Stimulated activated CD4-positive, alpha-beta T cell treated with anti-CD3 and anti-CD28 coated beads, Interleukin-15, amount 100 ng/mL, for 48 hours (primary cell): Measurements from ENCODE around the gene DYSF.

Experiments used
- DNase-seq, 2 donors: peaks; one replicate each; pipeline ENCODE4 v3.0.0-alpha.2; 2020; ENCODE audit warnings: low read depth in 2 of 2

DYSF gene

DNA sequence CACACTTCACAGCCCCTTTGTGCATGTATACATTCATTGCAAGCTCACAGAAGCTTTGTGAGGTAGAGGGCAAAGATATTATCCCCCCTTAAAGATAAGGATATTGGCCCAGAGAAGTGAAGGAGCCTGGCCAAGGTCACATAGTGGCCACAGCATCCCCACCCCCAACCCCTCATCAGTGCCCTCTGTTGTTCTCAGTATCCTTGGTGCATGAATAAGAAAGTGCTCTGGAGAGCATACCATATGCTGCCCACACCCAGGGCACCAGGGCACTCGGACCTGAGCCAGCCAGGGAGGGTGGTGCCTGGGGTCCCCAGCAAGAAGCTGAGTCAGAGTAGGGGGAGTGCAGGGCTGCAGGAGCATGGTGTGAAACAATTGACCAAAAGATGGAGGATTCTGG is 3.3 kb downstream of the DYSF start:
- no peak for DNase-seq

DNA sequence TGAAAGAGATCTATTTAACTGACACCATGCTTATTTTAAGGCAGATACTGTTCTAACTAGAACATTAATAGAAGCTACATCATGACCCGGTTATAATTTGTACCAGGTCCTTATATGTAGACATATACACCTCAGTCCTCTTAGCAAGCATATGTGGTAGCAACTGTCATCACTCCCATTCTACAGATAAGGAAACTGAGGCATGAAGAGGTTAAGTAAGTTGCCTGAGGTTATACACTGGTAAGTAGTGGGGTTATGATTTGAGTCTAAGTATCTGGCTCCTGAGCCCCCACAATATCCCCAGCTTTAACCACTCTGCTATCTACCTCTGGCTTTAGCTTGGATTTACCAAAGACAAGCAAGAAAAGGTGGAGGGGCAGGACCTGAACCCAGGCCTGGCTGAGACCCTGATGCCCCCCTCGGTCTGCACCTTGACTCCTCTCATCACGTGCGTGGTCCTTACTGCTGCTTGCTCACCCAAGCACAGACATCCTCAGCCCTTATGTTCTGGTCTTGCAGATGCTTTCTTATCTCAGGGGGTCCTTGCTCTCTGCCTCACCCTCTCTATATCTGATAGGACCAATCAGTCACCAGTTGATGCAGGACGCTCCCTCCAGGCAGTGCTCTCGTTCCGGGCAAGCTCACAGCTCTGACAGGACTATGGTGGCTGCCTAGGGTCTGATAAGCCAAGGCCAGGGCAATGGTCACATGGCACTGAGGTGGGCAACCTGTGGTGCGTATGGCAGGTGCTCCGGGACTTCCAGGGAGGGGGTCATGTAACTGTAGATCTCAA is 4.0 kb downstream of the DYSF start:
- no peak for DNase-seq

DNA sequence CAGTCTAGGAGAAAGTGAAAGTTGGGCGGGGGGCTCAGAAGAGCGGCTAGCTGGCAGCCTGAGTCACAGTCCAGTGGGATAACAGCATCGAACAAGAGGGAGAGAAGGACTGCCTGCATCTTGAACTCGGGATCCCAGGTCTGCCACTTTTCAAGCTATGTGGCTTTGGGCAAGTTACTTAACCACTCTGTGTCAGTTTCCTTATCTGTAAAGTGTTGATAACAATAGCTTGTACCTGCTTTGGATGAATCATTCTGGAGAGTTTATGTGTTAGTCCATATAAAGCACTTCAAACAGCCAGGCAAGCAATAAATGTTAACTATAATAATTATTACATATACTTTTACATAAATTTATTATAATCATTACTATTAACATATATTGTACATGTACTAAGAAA is 4.6 kb downstream of the DYSF start:
- no peak for DNase-seq

DNA sequence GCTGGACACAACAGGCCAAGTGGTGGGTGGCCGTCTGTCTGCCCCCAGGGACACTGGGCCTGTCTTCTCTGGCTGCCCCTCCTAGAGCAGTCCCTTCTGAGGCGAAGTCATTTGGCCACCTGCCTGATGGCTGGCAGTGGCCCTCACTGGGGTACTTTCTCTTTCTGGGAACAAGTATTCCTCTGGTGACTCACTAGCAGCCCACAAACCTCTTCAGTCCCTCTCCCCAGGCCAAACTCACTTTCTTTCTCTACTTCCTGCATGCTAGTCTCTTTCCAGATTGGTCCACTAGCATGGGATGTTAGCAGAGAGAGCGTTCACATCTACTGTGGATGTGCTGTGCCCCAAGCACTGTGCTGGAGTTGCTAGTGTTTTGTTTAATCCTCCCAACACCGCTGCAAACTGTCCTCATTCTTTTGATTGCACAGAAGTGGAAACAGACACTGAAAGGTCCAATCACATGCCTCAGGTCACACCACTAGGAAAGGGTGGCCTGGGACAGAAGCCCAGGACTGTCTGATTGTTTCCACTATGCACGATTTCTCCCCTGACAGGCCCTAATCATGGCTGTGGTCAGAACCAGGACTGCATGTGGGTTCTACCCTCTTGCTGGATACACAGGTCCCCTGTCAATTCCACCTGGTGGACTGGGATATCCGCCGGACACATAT is 5.2 kb downstream of the DYSF start:
- no peak for DNase-seq

DNA sequence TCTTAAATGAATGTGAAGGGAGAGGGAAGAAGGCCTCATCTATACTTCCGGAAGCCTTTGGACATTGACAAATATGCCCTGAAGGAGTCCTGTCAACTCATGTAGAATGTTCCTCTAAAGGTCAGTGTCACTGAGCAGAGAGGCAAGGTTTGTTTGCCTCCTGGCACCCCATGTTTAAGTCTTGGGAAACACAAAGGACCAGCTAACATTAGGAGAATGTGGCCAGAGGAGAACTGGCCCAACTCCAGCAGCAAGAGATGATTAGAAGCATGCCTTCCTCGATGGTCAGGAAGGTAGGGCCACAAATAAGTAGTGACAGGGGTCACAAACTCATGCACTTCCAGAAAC is 5.7 kb downstream of the DYSF start:
- DNase-seq: no peak

DNA sequence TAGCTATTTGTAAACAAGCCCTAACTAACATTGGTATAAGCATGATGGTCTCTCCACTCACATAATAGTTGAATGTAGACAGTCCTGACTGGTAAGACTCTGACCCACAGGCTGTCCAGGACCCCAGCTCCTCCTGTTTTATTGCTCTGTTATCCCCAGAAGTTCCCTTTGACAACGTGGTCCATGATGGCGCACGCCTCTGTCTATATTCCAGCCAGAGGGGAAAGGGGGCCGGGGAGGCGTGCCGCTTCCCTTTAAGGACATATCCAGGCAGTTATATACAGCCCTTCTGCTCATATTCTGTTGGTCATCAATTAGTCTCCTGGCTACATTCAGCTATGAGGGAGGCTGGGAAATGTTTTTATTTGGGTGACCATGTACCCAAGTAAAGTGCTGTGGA is 6.7 kb downstream of the DYSF start:
- DNase-seq: no peak

DNA sequence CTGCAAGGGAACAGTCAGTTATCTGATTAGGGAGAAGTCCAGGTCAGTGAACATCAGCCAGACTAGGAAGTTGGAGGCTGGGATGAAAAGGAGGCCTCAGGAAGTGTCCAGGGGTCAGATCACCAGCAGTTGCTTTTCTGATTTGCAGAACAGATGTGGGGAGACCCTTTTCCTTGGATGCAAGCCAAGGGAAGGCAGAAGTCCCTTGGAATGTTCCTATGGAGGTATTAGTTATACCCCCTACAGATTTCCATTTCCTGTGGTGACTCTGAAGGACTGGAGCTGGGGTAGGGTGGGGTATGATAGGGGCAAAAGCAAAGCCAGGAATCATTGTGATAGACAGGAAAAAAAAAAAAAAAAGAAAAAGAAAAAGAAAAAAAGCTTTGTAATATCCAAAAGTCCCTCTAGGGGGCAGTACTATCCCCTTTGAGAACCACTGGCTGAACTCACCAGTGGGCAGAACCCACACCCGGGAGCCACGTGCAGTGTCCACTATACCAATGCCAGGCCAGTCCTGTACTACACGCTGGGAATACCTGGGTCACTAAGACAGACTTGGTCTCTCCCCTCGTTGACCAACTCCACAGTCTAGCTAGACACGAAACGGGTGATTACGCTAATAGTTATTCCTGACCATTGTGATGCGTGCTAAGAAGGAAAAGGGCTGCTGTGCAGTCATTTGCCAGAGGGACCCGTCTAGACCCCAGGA is 7.4 kb downstream of the DYSF start:
- no peak for DNase-seq

DNA sequence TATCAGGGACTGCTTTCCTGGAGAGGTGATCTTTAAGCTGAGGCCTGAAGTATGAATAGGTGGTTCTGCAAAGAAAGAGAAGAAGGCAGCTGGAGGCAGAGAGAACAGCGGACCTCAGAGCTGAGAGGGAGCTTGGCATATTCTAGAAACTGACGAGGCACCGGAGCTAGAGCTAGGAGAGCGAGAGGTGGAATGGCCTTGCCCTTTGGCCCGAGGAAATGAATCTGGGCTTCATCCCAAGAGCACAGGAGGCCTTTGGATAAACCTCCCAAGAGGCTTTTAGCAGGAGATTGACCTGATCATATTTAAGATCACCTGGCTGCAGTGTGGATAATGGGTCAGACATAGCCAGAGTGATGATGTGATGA is 7.9 kb downstream of the DYSF start:
- no peak for DNase-seq

DNA sequence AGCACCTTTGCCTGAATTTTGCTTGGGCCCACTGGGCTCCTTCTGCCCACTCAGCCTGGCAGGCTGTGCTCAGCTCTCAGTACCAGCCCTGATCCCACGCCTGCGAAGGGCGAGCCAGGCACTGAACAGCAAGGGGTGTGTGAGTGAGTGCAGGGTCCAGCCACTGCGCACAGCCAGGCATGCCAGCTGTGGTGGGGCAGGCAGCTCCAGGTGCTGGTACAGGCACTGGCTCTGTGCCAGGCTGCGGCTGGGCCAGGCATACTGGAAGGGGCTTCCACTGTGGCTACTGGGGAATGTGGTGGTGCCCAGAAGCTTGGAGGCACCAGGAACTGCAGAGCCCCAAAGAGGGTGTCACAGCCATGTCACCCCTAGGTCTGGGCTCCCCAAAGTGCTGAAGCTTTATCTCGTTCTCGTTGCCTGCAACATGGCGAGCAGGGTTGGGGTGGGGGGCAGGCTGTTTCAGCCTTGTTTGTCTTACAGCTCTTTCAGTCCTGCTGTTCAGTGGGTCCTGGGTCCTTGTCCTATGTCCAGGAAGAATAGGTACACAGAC is 8.8 kb downstream of the DYSF start:
- no peak for DNase-seq

DNA sequence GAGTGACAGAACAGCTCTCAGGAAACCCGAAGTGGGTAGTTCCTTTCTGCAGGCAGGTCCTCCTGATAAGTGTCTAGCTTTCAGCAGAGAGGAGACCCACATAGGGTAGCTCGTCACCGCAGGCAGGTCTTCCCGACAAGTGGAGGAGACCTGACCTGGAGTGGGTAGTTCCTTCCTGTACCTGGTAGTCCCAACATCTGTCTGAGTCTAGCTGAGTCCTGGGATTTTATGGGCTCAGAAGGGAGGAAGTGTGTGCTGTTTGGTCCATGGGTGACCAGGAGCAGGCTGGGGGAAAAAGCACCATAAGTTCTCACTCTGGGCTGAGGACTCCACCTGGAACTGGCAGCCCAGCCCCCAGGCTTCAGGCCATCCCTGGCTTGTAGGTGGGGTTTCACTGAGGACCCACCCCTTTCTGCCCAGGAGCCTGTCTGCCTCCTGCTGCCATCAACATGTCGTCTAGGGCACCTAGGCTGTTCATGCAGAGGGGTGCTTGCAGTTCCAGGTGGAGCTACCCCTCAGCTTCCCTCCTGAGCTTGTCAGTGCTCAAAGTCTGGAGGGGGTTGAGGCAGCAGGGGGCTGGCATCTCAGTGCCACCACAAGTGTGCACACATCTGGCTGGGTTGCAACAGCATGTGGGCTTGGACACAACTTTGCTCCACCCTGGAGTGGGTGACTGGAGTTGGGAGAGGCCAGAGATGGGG is 9.4 kb downstream of the DYSF start:
- no peak for DNase-seq

DNA sequence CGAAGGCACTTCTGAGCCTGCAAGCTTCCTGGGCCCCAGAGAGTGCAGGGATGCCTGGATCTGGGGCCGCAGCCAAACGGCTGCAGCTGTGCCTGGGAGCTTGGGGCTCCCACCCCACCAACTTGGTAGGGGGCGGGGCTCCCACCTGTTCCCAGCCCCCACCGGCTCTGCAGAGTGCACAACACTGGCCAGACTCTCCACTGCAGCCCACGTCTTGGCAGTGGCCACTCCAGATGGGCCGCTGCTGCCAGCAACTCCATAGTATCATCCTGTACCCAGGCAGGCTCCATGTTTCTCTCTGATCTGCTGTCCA is 9.9 kb downstream of the DYSF start:
- DNase-seq: no peak

DNA sequence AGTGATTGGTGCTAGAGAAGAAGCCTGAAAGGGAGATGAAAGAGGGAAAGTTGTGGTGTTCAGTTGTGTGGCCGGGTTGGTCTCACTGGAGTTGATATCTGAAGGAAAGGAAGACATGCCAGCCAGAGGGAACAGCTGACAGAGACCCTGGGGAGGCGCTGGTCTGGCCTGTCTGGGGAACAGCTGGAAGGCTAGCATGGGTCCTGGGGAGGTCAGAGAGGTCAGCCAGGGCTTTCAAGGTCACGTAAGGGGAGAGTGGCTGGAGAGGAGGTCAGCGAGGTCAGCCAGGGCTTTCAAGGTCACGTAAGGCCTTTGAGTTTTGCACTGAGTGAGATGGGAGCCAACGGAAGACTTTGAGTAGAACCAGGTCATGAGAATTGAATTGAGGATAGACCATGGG is 11.0 kb downstream of the DYSF start:
- DNase-seq: no peak

DNA sequence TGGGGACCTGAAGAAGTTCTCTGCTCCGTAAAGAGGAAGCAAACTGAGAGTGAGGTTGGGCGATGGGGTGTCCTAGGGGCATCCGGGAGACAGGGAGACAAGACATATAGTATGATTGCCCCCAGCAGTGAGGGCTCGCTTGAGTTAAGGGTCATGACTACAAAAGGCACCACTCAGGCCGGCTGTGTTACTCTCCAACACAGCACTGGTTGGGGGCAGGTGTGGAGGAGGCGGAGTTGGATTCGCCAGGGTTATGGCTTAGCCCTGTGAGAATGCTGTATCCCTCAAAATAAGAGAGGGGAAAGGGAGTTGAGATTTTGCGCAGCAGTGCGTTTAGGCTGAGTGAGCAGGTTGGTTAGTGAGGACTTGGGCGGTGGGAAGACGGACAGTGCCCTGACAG is 12.0 kb downstream of the DYSF start:
- no peak for DNase-seq

DNA sequence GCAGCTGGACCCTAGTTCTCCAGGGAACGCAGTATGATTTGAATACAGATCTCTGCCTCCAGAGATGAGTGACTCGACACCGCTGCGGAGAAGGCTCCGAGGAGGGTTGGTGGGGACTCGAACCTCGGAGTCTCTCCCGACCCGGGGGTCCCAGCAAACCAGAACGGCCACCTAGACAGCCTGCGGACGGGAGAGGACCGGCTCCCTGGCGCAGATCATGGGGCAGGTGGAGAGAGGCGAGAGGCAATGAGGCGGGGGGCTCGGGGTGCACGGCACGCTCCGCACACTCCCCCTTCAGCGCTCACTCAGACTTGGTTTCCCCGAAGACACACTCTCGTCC is 12.6 kb downstream of the DYSF start:
- no peak for DNase-seq

DNA sequence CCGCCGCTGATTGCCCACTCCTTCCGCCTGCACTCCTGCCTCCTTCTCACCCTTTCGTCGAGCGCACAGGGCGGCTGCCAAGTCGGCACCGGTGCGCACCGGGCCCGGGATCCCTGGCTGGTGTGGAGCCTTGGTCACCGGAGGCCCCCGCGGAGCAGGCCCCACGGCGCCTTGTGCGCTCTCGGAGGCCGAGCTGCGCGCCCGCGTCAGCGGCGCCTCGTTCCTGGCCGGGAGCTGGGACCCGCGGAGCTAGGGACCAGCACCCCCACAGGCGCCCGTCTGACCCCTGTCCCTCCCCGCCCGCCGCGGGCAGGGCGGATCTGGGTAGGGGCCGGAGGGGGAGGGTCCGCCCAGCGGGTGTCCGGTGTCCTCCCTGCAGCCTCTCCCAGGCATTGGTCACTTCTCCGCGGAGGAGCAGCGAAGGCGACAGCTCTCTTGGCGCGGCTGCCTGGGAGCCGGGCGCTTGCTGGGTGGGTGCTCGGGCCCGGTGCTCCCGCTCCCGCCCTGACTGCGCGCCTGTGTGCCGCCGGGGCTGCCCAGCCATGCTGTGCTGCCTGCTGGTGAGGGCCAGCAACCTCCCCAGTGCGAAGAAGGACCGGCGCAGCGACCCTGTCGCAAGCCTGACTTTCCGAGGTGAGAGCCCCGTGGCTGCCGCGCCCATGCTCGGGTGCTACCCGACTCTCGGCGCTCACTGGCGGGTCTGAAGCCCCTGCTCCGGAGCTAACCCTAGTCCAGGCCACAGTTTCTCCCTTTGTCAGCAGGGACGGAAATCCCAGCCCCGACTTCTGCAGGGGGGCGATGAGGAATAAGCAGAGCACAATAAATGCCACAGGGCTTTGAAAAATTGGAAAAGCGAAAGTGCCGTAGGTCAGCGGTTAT is 13.2 kb downstream of the DYSF start:
- DNase-seq: no peak

DNA sequence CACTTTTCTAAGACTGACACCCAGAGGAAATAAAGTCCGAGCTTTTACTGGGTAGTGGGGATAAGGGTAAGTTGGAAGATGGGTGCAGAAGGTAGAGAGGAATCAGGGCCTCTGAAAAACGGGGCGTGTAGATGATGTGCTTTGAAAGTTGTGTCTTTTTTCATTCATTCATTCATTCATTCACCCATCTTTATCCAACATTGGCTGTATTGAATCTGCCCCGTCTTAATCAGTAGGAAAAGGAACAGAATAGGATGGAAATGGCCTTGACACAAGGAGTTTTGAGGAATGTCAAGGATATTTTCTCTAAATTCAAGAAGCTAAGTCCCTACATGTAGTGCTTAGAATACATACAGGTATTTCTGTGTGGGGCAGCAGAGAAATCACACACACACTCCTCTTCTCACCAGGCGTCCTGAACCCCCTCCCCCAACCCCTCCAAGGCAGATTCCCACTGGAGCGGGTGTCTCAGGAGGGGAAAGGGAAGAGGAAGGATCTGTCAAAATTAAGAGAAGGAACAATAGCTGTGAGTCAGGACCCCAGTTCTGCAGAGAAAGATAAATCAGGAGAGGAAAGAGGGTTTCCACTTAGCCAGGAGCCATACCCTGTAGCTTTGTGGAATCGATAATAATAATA is 13.9 kb downstream of the DYSF start:
- no peak for DNase-seq

DNA sequence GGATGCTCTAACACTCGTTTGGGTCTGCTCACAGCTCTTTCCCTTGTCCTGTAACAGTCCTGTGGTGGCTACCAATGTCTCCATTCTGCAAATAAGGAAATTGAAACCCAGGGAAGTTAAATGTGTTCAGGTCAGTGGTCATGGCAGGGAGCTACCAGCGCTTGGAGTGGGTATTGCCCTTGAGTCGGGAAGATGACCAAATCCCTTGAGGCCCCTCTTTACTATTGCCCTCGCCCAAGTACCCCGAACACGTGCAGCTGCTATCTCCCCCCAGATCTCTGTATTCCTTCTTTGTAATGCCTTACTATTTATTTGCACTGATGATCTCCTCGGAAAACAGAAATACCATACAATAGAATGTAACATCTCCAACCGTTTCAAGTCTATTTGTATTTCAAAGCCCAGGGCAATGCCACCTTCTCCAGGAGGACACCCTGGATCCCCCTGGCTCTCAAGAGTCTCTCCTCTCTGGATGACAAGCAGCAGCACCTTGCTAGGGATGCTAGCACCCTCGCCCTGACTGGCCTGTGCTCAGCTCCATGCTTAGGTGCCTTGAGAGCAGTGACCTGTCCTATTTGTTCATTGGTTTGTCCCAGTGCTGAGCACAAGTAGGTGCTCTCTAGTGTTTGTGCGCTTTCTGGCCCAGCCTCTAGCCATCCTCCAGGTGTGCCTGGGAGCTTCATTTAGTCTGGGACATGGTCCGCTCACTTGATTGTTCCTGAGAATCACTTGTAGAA is 15.1 kb downstream of the DYSF start:
- DNase-seq: no peak

DNA sequence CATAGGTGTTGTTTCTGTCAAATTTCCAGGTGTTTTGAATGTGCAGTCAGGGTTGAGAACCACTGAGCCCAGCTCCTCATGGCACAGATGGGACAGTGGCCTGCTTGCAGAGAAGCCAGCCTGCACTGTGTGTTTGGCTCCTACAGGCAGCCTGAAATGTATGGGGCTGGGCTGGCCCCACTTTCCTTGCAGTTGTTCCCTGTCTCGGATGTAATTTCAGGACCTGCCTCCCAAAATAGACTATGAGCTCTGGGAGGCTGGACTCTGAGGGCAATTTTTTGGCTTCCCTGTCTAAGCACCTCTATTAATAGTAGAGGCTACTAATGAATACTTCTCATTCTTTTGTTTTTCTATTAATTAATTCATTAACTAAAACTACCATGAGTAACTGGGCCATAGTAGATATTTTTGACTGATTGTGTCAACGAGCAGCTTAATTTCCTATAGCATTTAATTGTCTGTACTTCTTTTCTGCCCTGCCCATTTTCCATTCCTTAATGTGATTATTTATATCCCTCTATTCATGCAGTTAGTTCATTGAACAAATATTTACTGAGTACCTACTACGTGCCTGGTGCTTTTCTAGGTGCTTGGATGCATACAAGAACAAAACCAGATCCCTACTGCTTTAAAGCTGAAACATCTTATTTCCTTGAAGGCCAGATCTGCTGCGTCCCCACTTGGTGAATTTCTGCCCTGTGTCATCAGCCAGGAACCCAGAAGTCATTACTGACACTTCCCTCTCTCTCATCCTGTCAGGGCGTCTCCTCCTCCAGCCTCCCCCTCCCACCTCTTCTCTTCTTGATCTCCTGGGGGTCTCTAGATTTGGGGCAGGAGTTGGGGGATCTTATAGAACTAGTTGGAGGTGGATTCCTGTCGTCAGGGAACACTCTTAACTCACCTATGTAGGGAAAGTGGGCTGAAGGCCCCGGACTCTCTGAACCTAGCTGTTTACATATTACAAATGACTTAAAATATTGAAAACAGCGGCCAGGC is 16.3 kb downstream of the DYSF start:
- no peak for DNase-seq

DNA sequence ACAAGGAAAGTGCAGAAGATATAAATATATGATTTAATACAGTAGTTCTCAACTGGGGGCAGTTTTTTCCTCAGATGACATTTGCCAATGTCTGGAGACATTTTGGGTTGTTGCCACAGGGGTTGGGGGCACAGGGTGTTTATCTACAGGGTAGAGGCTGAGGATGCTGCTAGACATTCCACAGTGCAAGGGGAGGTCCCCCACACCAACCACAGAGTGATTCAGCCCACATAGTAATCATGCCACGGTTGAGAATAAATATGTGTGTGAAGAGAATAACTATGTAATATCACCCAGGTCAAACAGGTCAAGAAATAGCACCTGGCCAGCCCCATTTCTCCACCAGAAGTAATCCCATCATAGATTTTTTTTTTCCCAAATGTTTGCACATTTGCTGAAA is 17.9 kb downstream of the DYSF start:
- no peak for DNase-seq
